HuH-7.5 (cell line): ENCODE measurements around the gene CFAP57.

Source experiments
- DNase-seq: peaks from one replicate; pipeline ENCODE4 v3.0.0; 2011; ENCODE audit warnings: low spot score

The CFAP57 gene

GRCh38 chr1:43277116-43277876 is 105.2 kb downstream of the CFAP57 start:
- no peak for DNase-seq

GRCh38 chr1:43279161-43279560 is 107.0 kb downstream of the CFAP57 start:
- no peak for DNase-seq

DNA sequence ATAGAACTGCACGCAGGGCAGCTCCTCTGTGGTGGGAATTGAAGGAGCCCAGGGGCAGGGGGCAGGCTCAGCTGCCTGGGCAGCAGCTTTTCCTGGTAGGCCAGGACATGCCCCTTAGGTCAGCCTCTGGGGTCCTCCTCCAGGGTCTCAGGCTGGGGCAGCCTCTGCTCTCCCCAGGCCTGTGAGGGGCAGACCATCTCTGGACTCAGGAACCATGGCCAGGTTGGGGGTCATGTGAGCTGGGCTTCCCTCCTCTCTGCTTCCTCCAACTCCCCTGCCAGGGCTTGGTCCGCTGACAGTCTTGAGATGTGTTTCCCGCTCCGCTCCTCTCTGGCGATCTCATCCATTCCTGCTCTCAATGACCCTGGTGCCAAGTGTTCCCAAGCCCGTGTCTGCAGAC is 107.5 kb downstream of the CFAP57 start:
- no peak for DNase-seq

DNA sequence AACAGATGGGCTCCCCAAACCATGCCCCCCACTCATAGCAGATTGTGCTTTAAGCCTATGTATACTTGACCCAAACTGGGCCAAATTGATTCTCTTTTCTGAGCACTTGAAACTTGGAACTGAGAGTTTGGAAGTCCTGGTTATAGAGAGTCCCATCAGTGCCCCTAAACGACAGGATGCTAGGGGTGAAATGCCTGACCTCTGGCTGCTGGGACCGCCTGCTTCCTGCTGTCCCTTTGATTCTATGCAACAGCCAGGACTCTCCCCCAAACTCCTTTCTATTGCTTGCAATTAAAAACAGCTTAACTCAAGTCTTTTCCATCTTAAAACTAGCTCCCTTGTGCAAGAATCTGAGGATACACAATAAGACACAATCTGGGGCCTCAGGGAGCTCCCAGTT is 108.6 kb downstream of the CFAP57 start:
- no peak for DNase-seq

GRCh38 chr1:43282220-43283195 is 110.4 kb downstream of the CFAP57 start:
- peak; percentile 60 for DNase-seq

- DNase-seq = no peak
These were observed 111.9 kb downstream of the CFAP57 start for GRCh38 chr1:43284065-43284464.

GRCh38 chr1:43284546-43285110 is 112.5 kb downstream of the CFAP57 start:
- DNase-seq = no peak

GRCh38 chr1:43285269-43285990 is 113.3 kb downstream of the CFAP57 start, which contains the start of gene C1orf210:
TSS of gene C1orf210 (minus strand) at chr1:43285581. CDS start at chr1:43283270, 2,311 bp downstream.
- DNase-seq = peak; percentile 65

DNA sequence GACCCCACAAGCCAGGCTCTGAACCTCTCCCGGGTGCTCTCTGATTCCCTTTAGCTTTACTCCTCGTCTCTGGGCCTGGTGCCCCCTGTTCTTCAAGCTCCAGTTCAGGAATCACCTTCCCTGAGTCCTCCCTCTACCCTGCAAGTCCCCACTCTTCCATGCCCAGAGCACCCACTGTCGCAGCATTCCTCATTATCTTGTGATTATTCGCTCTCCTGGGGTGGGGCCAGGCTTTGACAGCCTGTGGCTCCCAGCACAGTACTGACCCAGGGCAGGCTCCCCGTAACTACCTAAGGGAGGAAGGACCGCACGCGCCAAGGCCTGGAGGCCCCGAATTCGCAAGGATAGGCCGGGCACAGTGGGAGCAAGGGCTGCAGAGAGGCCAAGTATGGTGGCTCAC is 114.0 kb downstream of the CFAP57 start:
- DNase-seq = no peak

GRCh38 chr1:43286533-43286932 is 114.4 kb downstream of the CFAP57 start:
- no peak for DNase-seq

DNA sequence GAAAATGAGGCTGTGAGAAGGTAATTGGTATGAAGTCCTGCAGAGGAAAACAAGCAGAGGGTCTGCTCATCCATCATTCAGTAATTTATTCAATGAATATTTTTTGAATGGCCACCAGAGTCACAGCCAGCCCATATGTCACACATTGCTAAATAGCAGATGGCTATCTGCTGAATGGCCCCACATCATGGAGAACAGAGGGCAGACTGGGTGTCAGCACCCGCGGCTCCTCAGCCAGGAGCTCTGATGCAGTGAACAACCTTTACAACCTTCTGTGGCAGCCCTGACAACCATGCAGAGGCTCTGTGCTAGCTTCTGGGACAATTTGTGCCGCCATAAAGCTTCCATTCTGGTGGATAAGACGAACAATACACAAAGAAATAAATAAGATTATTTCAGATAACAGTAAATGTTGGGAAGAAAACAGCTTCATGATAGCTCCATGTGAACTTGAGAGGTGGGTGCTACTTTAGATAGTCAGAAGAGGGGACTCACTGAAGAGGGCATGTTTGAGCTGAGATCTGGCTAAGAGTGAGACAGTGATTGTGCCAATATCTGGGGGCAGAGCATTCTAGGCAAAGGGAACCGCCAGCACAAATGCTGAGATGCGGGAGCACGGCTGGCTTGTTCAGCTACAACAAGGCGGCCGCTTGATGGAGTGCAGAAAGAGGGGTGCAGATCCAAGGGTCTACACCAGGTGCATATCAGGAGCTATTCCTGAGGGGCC is 116.1 kb downstream of the CFAP57 start:
- DNase-seq = no peak

- DNase-seq = no peak
These were observed 116.9 kb downstream of the CFAP57 start for GRCh38 chr1:43288785-43289706.

DNA sequence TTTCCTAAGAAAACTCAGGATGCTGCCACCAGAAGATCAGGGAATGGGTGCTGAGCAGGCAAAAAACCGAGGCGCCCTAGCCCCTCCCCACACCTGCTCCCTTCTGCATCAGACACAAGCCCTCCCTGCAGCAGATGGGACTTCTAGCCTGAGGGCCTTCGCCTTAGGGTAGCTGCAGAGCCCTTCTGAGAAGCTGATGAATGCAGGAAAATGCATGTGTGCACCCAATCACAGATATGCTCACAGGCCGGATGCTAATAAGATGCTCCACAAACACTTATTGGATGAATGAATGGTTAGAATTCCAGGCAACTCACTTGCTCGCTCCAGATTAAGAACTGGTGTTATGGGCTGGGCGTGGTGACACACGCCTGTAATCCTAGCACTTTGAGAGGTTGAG is 120.1 kb downstream of the CFAP57 start:
- DNase-seq = no peak

DNA sequence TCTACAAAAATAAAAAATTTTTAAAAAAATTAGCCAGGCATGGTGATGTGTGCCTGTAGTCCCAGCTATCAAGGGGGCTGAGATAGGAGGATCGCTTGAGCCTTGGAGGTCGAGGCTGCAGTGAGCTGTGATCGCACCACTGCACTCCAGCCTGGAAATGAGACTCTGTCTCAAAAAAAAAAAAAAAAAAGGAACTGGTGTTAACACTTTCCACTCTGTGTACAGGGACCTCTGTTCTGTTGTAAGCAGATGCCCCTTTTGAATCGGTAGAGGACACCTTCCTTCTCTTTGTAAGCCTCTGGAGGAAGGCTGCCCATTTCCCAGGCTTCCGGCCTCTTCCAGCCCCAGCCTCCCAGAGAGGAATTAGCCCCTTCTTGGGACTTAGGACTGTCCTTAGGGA is 120.5 kb downstream of the CFAP57 start:
- no peak for DNase-seq

DNA sequence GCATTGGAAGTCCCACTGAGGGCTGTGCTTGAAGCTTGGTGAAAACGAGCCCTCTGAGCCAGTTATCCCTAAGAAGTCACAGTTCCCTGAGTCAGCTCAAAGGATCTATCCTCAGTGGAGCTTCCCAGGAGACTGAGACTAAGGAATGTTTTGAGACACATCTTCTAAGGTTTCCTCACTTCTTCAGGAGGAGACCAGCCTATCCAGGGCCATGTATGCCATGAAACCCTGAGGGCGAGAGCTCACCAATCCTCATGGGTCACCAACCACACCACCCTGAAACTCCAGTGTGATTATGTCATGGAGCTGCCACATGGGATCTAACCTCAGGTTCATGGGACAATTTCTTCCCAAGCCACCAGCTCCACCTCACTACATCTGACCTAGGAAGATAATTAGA is 121.0 kb downstream of the CFAP57 start:
- no peak for DNase-seq

GRCh38 chr1:43293896-43294760 is 122.0 kb downstream of the CFAP57 start:
- no peak for DNase-seq

DNA sequence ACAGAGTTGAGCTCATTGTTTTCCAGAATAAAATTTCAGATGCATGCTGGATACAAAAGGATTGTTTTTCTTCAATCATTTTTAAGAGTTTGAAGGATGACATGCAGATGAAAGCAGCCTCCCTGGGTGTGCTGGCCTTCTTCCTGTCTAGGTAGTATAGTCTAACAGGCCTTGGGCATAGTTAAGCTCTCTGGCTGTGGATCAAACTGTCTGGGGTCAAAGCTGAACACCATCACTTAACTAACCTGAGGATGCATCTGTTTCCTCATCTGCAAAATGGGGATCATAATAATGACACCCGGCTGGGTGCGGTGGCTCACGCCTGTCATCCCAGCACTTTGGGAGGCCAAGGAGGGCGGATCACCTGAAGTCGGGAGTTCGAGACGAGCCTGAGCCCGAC is 122.6 kb downstream of the CFAP57 start:
- DNase-seq = no peak

- no peak for DNase-seq
These were observed 124.1 kb downstream of the CFAP57 start for GRCh38 chr1:43296207-43296606.

DNA sequence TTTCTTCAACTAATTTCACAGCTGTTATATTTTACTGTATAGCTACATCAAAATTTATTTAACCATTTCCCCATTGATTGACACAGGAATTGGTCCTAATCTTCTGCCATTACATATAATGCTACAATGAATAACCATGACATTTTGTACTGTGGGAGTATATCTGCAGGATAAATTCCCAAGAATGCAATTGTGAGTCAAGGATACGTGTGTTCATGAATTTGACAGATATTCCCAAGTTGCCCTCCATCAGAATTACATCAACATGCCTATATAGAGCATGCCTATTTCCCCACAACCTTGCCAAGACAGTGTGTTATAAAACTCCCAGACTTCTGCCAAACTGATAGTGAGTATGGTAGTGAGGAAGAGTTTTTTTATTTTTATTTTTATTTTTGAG is 125.9 kb downstream of the CFAP57 start:
- DNase-seq = no peak
